IMR-90 (cell line): ENCODE data around the gene IL16. TPM values are rescaled to one million over a fixed set of nuclear protein-coding genes. Genes with fewer than 3 reads are reported as not detected.

Experiments used
- ATAC-seq: fragments of 200-7000 bp; cut with Tn5 transposase; 2 replicates; pipeline ENCODE4 v1.9.1; 2020; ENCODE audit warnings: low read depth, mild to moderate bottlenecking, moderate library complexity
- BruUV-seq: library from RNA; stranded (reverse); fragments of 400-500 nt; replicated peaks from 2 replicates; lab custom pipeline; 2021; lab: Mats Ljungman, UMichigan
- CTCF ChIA-PET: fragments of 300-600 bp; formaldehyde crosslinking; extraction: SDS; loops from one replicate; lab custom pipeline; 2021; ENCODE audit warnings: antibody characterized with exemption; lab: Yijun Ruan, JAX
- POLR2A ChIA-PET: fragments of 300-600 bp; sonication (Branson Sonifier 250); formaldehyde crosslinking; loops from one replicate; lab custom pipeline; 2022; ENCODE audit warnings: antibody characterized with exemption; ENCODE audit not compliant: unreplicated experiment; lab: Charles Lee
- DNase-seq: peaks from one replicate; pipeline ENCODE4 v3.0.0; 2013
- H2AFZ ChIP-seq: replicated peaks from 2 replicates; pipeline ENCODE3; 2013; ENCODE audit warnings: low read length, mild to moderate bottlenecking; ENCODE audit not compliant: poor library complexity
- H2AK5ac ChIP-seq: 2 replicates; pipeline ENCODE4 v1.6.1; 2013; ENCODE audit warnings: low read depth, low read length, inconsistent platforms
- H2AK9ac ChIP-seq: replicated peaks from 2 replicates; pipeline ENCODE3; 2013; ENCODE audit warnings: mild to moderate bottlenecking, low read depth, low read length, moderate library complexity; ENCODE audit not compliant: poor library complexity
- H2BK120ac ChIP-seq: 2 replicates; pipeline ENCODE4 v1.6.1; 2013; ENCODE audit warnings: low read depth, low read length, inconsistent platforms
- H2BK15ac ChIP-seq: 3 replicates; pipeline ENCODE4 v1.6.1; 2013; ENCODE audit warnings: low read depth, low read length, inconsistent platforms
- H2BK20ac ChIP-seq: 2 replicates; pipeline ENCODE4 v1.6.1; 2013; ENCODE audit warnings: low read depth, mild to moderate bottlenecking, inconsistent platforms, low read length, moderate library complexity
- H2BK5ac ChIP-seq: 2 replicates; pipeline ENCODE4 v1.6.1; 2013; ENCODE audit warnings: mild to moderate bottlenecking, low read depth, low read length, inconsistent platforms; ENCODE audit not compliant: poor library complexity, severe bottlenecking
- H3K14ac ChIP-seq: replicated peaks from 2 replicates; pipeline ENCODE4 v1.6.1; 2013; ENCODE audit warnings: low read depth, low read length, inconsistent platforms
- H3K18ac ChIP-seq: 2 replicates; pipeline ENCODE4 v1.6.1; 2013; ENCODE audit warnings: low read depth, low read length, control low read depth
- H3K23ac ChIP-seq: 2 replicates; pipeline ENCODE4 v1.6.1; 2013; ENCODE audit warnings: low read depth, low read length, inconsistent platforms
- H3K27ac ChIP-seq: 2 replicates; pipeline ENCODE4 v1.5.1; 2013; ENCODE audit warnings: mild to moderate bottlenecking, control low read depth, low read length; ENCODE audit not compliant: insufficient read depth
- H3K27me3 ChIP-seq: 2 replicates; pipeline ENCODE4 v1.6.1; 2013; ENCODE audit warnings: low read length; ENCODE audit not compliant: control insufficient read depth, insufficient read depth
- H3K36me3 ChIP-seq: 2 replicates; pipeline ENCODE4 v1.6.1; 2013; ENCODE audit warnings: low read length, mixed read lengths; ENCODE audit not compliant: control insufficient read depth, insufficient read depth
- H3K4ac ChIP-seq: 2 replicates; pipeline ENCODE4 v1.6.1; 2013; ENCODE audit warnings: low read depth, low read length, inconsistent platforms
- H3K4me1 ChIP-seq: 2 replicates; pipeline ENCODE4 v1.6.1; 2013; ENCODE audit warnings: low read length, mixed read lengths; ENCODE audit not compliant: control insufficient read depth, insufficient read depth
- H3K4me2 ChIP-seq: 2 replicates; pipeline ENCODE4 v1.6.1; 2013; ENCODE audit warnings: low read depth, mild to moderate bottlenecking, control low read depth, low read length, moderate library complexity
- H3K4me3 ChIP-seq: 2 replicates; pipeline ENCODE4 v1.5.1; 2013; ENCODE audit warnings: low read depth, mild to moderate bottlenecking, control low read depth, low read length, moderate library complexity; ENCODE audit not compliant: insufficient read depth
- H3K56ac ChIP-seq: 2 replicates; pipeline ENCODE4 v1.6.1; 2013; ENCODE audit warnings: low read length, inconsistent platforms; ENCODE audit not compliant: insufficient read depth; ENCODE audit errors: extremely low read depth
- H3K79me1 ChIP-seq, 2 experiments: 2 replicates each; pipeline ENCODE4 v1.6.1; 2013; ENCODE audit warnings: low read length in 2 of 2, inconsistent platforms in 1 of 2, low read depth in 1 of 2
- H3K9ac ChIP-seq: 2 replicates; pipeline ENCODE4 v1.6.1; 2013; ENCODE audit warnings: low read depth, low read length, control low read depth
- H3K9me1 ChIP-seq: 2 replicates; pipeline ENCODE4 v1.6.1; 2013; ENCODE audit warnings: low read length, inconsistent platforms; ENCODE audit not compliant: insufficient read depth
- H3K9me3 ChIP-seq: 2 replicates; pipeline ENCODE4 v1.6.1; 2013; ENCODE audit warnings: low read length; ENCODE audit not compliant: control insufficient read depth, insufficient read depth
- H4K20me1 ChIP-seq: 2 replicates; pipeline ENCODE4 v1.6.1; 2013; ENCODE audit warnings: low read length, inconsistent platforms; ENCODE audit not compliant: insufficient read depth
- H4K5ac ChIP-seq: 2 replicates; pipeline ENCODE4 v1.6.1; 2013; ENCODE audit warnings: mild to moderate bottlenecking, low read depth, low read length, control low read depth
- H4K8ac ChIP-seq, 2 experiments: 2 replicates each; pipeline ENCODE4 v1.6.1; 2013; ENCODE audit warnings: low read depth in 2 of 2, low read length in 2 of 2, control low read depth in 1 of 2, inconsistent platforms in 1 of 2
- H4K91ac ChIP-seq: 2 replicates; pipeline ENCODE4 v1.6.1; 2013; ENCODE audit warnings: low read depth, low read length, inconsistent platforms; ENCODE audit not compliant: insufficient read depth
- BHLHE40 ChIP-seq: fragments of 150-350 bp; IDR thresholded peaks from 2 replicates; pipeline ENCODE4 v1.6.1; 2016; ENCODE audit warnings: mild to moderate bottlenecking, low read depth, low read length
- CEBPB ChIP-seq: IDR thresholded peaks from 2 replicates; pipeline ENCODE4 v1.6.1; 2012; ENCODE audit warnings: low read depth, low read length, improper control_type of control experiment
- CTCF ChIP-seq: conservative IDR thresholded peaks from 2 replicates; pipeline ENCODE4 v1.5.1; 2012; ENCODE audit warnings: mild to moderate bottlenecking, low read depth, low read length, improper control_type of control experiment
- MAZ ChIP-seq: IDR thresholded peaks from 2 replicates; pipeline ENCODE4 v1.6.1; 2012; ENCODE audit warnings: low read depth, mild to moderate bottlenecking, low read length, improper control_type of control experiment, moderate library complexity, borderline replicate concordance
- SMC3 ChIP-seq: fragments of 150-350 bp; IDR thresholded peaks from 2 replicates; pipeline ENCODE4 v1.6.1; 2016; ENCODE audit warnings: low read depth, mild to moderate bottlenecking, antibody characterized with exemption, low read length, moderate library complexity
- WGBS, 2 experiments: methylation state at CpG; one replicate each; pipeline versions ENCODE4 v1.1.5 to v1.1.7; 2013; ENCODE audit warnings: missing lambda C conversion rate in 2 of 2; ENCODE audit not compliant: insufficient read length in 1 of 2; ENCODE audit errors: extremely low coverage in 2 of 2; 5-methylcytosine and 5-hydroxymethylcytosine counted together
- dilution Hi-C: fragments of 300-500 bp; cut with HindIII; formaldehyde crosslinking; loops from one replicate; pipeline ENCODE4 v1.14.3; 2018; ENCODE audit warnings: low sequenced_read_pairs; ENCODE audit not compliant: unreplicated experiment
- in situ Hi-C: fragments of 300-500 bp; cut with MboI; formaldehyde crosslinking; loops from 3 replicates; pipeline ENCODE4 v1.14.3; 2019; ENCODE audit warnings: low sequenced_read_pairs, inconsistent platforms, mixed read lengths
- intact Hi-C: fragments of 100-400 bp; cut with micrococcal nuclease; formaldehyde crosslinking; loops from 2 replicates; pipeline ENCODE4 v1.10.0; 2022
- polyA plus RNA-seq, 3 experiments: library from polyadenylated mRNA; depleted of rRNA; stranded (reverse); fragments of >200 nt; gene quantifications; 2 replicates each; pipeline ENCODE4 v1.2.3, GENCODE V29; 2012; ENCODE audit warnings: low replicate concordance in 1 of 3
- total RNA-seq: library from RNA; depleted of rRNA; stranded (reverse); fragments of >200 nt; gene quantifications from 2 replicates; pipeline ENCODE4 v1.2.3, GENCODE V29; 2012

The IL16 gene
- total and polyA plus RNA-seq, 2 of the 4 experiments (the other 2 are of a cell fraction) = 0.18 to 0.27 TPM

- no TSS peak for BruUV-seq
- no peak for ATAC-seq
- in situ Hi-C loops = no loop called here
These were observed 117.0 kb downstream of the IL16 start for GRCh38 chr15:81313686-81314085.

More at GRCh38 chr15:81313686-81314085, 117.0 kb downstream of the IL16 start:
- no peaks in the 10 kb centered on the region for H3K27me3 ChIP-seq
- H3K4me1 ChIP-seq = peaks cover 19% of the 10 kb centered on the region
- peaks cover 31% of the 10 kb centered on the region for H3K9me1 ChIP-seq
- no peak overlapping the region for H2AK9ac ChIP-seq
- no peak overlapping the region for H3K4me3 ChIP-seq
- peak overlapping the region; percentile 55; the same call in 1 of the 2 replicates for H4K91ac ChIP-seq
- CTCF ChIA-PET = interaction anchor here (1.1 kb wide), 1 partner anchor 48 kb away, joined by 3 read pairs; no protein-coding TSS in a partner anchor
- H2AK5ac ChIP-seq = peak overlapping the region; percentile 91
- peak overlapping the region; percentile 88 for H2BK20ac ChIP-seq
- 0 out of 4 replicates have a peak, but pooled peaks cover 0 to 11% of the 10 kb centered on the region in 2 experiments for H3K79me1 ChIP-seq
- peaks cover 47% of the 10 kb centered on the region for H3K36me3 ChIP-seq
- no peaks in the 10 kb centered on the region for H3K9me3 ChIP-seq
- H3K56ac ChIP-seq = no peak overlapping the region
- dilution Hi-C loops = no loop called here
- peak overlapping the region; percentile 80 for H2AFZ ChIP-seq
- POLR2A ChIA-PET = no interaction called here
- H3K4ac ChIP-seq = peak overlapping the region; percentile 76
- H2BK15ac ChIP-seq = peak overlapping the region; percentile 64; the same call in 1 of the 3 replicates
- no peak overlapping the region for H3K4me2 ChIP-seq
- no peak overlapping the region for H3K18ac ChIP-seq
- 0 out of 2 replicates have a peak, but pooled peaks have one; percentile 27 for TF ChIP-seq CEBPB
- TF ChIP-seq CTCF = no peak
- TF ChIP-seq SMC3 = no peak
- TF ChIP-seq MAZ = no peak
- TF ChIP-seq BHLHE40 = no peak
- H3K23ac ChIP-seq = no peak overlapping the region
- peak overlapping the region; percentile 7 for H3K14ac ChIP-seq
- H3K27ac ChIP-seq = peak overlapping the region; percentile 28
- no CpG with 5 or more reads among the region's 5 CpGs for WGBS, 2 experiments
- no peaks in the 10 kb centered on the region for H4K20me1 ChIP-seq
- peak overlapping the region; percentile 16 for H2BK5ac ChIP-seq
- H2BK120ac ChIP-seq = peak overlapping the region; percentile 57
- no peak overlapping the region for H4K5ac ChIP-seq
- peak; percentile 36 for DNase-seq
- intact Hi-C loops = no loop called here
- H3K9ac ChIP-seq = no peak overlapping the region
- peak overlapping the region in 1 of 2 experiments; percentile 59; a peak in 2 of 4 replicates for H4K8ac ChIP-seq
